HG03558 (cell line): ENCODE data around the gene ESD.
"Not testable (repeated sequence)": the region's sequence is repeated elsewhere in the genome, so short reads cannot be mapped to it uniquely, and the experiment has no call there.

Experiments used
- ATAC-seq: cut with Tn5 transposase; IDR thresholded peaks from one replicate; pipeline ENCODE4 v1.9.1; 2021; ENCODE audit warnings: moderate number of reproducible peaks; ENCODE audit not compliant: unreplicated experiment; ENCODE audit errors: extremely low read depth

The ESD gene

DNA sequence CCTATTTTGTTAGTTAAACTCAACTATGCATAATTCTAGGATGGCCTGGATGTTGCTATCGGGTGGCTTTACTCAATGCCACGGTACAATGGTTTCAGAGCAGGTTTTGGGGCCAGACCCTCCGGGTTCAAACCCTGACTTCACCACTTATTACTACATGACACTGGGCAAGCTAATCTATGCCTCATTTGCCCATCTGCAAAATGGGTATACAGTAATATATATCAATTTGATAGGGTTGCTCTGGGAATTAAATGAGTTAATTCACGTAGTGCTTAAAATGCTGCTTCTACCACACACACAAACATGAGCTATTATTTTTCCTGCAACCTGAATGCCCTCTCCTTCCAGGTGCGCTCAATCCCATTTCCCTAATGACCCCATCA, 839 bp downstream of the ESD start:
- ATAC-seq = no peak

GRCh38 chr13:46795321-46795720, 1.6 kb downstream of the ESD start:
- no peak for ATAC-seq

GRCh38 chr13:46783504-46783903, 13.5 kb downstream of the ESD start:
- no peak for ATAC-seq

GRCh38 chr13:46782691-46783090, 14.3 kb downstream of the ESD start:
- no peak for ATAC-seq

DNA sequence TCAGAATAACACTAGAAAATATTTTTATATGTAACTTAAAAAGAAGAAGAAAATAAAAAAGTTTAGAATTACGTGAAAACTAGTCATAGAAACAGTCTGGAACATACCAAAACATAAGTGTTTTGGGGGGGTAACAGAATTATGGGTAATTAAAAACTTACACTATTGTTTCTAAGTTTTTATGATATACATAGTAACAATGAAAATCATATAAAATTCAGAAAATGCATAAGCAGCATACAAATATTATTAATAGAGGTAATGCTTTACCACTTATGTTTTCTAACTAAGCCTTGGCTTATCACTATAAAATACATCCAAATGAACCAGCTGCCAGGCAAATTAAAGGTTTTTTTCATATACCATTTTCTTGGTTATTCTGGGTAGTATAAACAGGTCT, 14.9 kb downstream of the ESD start:
- ATAC-seq = no peak

DNA sequence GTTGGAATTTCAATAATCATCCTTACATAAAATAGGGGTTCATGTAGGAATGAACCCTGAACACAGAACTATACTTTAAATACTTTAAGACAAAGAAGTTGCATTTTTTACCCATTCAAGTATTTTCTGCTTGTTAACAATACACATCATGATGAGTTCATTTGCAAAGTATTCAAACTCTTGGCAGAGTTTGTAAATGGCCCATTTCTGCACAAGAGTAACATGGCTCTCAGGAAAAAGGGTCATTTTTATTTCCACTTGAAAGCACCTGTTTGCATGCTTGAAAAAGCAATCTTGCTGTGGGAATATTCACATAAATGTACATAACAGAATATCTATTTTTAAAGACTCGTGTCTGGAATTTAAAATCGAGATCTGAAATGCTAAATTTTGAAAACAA, 18.1 kb downstream of the ESD start:
- ATAC-seq = no peak

DNA sequence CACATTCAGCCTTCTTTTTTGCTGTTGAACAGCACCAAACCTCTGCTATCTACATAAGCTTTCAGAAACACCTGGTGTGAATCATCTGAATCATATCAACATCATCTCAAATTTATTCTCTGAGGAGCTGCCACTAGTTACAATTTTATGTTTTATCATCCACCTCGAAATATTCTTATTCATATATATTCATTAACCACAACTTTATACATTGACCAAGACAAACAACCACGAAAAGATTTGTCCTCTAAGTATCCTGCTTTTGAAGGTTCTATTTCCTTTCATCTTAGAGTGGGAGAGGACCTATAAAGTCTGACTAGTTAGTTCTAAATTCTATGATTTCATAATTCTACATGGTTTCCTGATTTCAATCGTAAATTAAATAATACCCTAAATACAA, 18.9 kb downstream of the ESD start:
- no peak for ATAC-seq

GRCh38 chr13:46775385-46776107, 21.4 kb downstream of the ESD start:
- ATAC-seq = no peak

- ATAC-seq = no peak
Measured at GRCh38 chr13:46773541-46773940, 23.4 kb downstream of the ESD start.

DNA sequence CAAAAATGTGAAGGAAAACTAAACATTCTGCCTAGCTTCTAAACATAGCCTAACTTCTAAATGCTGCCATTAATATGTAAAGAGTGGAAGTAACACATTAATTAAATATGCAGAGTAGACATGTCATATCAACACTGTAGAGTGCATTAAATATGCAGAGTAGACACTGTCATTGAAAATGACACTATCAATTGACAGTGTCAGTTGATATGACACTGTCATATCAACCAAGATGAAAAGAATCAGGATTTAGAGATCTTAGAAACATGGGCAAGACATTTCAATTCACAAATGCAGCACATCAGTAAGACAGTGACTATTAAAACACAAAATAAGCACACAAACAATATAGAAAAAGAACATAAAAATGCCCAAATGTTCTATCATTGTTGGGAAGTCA, 25.3 kb downstream of the ESD start:
- ATAC-seq = no peak

DNA sequence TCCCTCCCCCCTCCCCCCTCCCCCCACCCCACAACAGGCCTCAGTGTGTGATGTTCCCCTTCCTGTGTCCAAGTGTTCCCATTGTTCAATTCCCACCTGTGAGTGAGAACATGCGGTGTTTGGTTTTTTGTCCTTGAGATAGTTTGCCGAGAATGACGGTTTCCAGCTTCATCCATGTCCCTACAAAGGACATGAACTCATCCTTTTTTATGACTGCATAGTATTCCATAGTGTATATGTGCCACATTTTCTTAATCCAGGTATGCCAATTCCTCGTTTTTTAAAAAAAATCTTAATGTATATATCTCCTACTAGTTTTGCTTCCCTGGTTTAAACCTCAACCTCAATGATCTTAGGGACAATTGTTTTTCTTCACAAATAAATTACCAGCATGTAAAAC, 27.0 kb downstream of the ESD start:
- not testable (repeated sequence) for ATAC-seq

DNA sequence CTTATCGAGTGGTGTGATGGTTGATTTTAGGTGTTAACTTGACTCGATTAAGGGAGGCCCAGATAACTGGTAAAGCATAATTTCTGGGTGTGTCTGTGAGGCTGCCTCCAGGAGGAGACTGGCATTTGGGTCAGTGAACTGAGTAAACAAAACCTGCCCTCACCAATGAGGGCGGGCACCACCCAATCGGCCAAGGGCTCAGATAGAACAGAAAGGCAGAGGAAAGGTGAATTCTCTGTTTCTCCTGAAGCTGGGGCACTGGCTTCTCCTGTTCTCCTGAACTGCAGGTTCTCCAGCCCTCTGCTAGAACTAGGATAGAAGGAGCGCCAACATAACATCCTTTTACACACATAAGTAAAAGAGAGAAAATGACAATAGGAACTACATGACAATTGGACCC, 35.1 kb downstream of the ESD start:
- ATAC-seq = no peak

GRCh38 chr13:46761174-46761573, 35.8 kb downstream of the ESD start:
- no peak for ATAC-seq

DNA sequence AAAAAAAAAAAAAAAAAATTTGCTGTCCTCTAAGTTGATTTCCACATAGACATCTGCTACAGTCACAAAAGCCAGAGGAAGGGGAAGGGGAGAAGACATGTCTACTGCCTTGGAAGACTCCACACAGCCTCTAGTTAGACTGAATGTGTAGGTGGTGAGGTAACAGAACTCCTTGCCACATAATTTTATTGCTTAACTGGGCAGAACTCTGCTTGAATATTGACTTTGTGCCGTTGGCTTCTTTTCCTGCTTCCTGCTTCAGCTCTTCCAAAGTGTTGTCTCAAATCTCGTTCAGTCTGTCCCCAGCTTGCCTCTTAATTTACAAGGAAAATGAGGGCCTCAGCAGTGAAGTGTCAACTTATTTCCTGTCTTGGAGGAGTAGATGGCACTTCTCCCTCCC, 37.1 kb downstream of the ESD start:
- ATAC-seq = no peak

DNA sequence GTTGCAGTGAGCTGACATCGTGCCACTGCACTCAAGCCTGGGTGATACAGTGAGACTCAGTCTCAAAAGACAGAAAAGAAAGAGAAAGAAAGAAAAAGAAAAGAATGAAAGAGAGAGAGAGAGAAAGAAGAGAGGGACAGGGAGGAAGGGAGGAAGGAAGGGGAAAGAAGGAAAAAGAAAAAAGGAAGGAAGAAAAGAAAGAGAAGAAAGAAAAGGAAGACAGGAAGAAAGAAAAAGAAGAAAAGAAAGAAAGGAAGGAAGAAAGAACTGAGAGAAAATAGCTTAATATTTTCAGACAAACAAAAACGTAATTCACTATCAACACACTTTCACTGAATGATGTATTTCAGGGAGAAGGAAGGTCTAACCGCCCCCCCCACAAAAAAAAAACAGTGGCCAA, 39.3 kb downstream of the ESD start:
- ATAC-seq = no peak

GRCh38 chr13:46756977-46757376, 40.0 kb downstream of the ESD start:
- ATAC-seq = no peak

DNA sequence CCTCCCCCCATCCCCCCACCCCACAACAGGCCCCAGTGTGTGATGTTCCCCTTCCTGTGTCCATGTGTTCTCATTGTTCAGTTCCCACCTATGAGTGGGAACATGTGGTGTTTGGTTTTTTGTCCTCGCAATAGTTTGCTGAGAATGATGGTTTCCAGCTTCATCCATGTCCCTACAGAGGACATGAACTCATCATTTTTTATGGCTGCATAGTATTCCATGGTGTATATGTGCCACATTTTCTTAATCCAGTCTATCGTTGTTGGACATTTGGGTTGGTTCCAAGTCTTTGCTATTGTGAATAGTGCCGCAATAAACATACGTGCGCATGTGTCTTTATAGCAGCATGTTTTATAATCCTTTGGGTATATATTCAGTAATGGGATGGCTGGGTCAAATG, 41.5 kb downstream of the ESD start:
- not testable (repeated sequence) for ATAC-seq

GRCh38 chr13:46754812-46755211, 42.1 kb downstream of the ESD start:
- no peak for ATAC-seq

GRCh38 chr13:46753917-46754316, 43.0 kb downstream of the ESD start:
- ATAC-seq = no peak

DNA sequence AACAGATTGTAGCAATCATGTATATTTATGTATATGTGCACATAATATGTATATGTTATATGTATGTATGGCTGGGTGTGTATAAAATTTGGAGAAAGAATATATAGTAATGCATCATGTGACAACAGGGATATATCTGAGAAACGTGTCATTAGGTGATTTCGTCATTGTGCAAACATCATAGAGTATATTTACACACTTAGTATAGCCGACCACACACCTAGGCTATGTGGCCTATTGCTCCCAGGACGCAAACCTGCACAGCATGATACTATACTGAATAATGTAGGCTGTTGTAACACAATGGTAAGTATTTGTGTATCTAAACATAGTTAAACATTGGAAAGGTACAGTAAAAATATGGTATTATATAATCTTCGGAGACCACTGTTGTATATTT, 43.8 kb downstream of the ESD start:
- ATAC-seq = no peak

- ATAC-seq = peak; percentile 48
Measured at GRCh38 chr13:46751811-46752635, 44.9 kb downstream of the ESD start.

GRCh38 chr13:46749951-46750350, 47.0 kb downstream of the ESD start:
- no peak for ATAC-seq
